NB4 (cell line): ENCODE data around the gene ARID3A.

Source experiments
- DNase-seq: peaks from one replicate; pipeline ENCODE4 v3.0.0; 2010; ENCODE audit warnings: low read depth
- H3K4me3 ChIP-seq: one replicate; pipeline ENCODE4 v1.5.1; 2011; ENCODE audit warnings: mild to moderate bottlenecking, low read depth, low read length, moderate library complexity
- CTCF ChIP-seq: IDR thresholded peaks from one replicate; pipeline ENCODE4 v1.5.1; 2012; ENCODE audit warnings: low read depth, low read length
- MAX ChIP-seq: IDR thresholded peaks from 2 replicates; pipeline ENCODE4 v1.6.1; 2011; ENCODE audit warnings: low read depth, low read length
- MYC ChIP-seq: IDR thresholded peaks from 2 replicates; pipeline ENCODE4 v1.6.1; 2011; ENCODE audit warnings: low read depth, low read length
- POLR2A ChIP-seq: IDR thresholded peaks from 2 replicates; pipeline ENCODE4 v1.6.1; 2011; ENCODE audit warnings: mild to moderate bottlenecking; ENCODE audit not compliant: insufficient read length; ENCODE audit errors: extremely low read depth

ARID3A gene

GRCh38 chr19:1004803-1005664 lies 79.2 kb downstream of the ARID3A start:
- no peak overlapping the region for H3K4me3 ChIP-seq
- DNase-seq: no peak
- TF ChIP-seq MAX (no peak), MYC (no peak), CTCF (no peak), POLR2A (no peak)

- TF ChIP-seq POLR2A (no peak), MYC (no peak), CTCF (no peak), MAX (no peak)
- H3K4me3 ChIP-seq: no peak overlapping the region
- DNase-seq: no peak
These were observed 81.0 kb downstream of the ARID3A start for GRCh38 chr19:1006711-1007398.

GRCh38 chr19:1007399-1008251 lies 81.8 kb downstream of the ARID3A start:
- TF ChIP-seq MAX: no peak
- no peak for TF ChIP-seq CTCF
- no peak for TF ChIP-seq MYC
- no peak for DNase-seq
- H3K4me3 ChIP-seq: no peak overlapping the region

- TF ChIP-seq MAX (no peak), MYC (no peak), POLR2A (no peak), CTCF (no peak)
- DNase-seq: no peak
- H3K4me3 ChIP-seq: no peak overlapping the region
These were observed 82.6 kb downstream of the ARID3A start for GRCh38 chr19:1008268-1009040.
